Measurements from ENCODE around the gene IFIT5.

The IFIT5 gene

DNA sequence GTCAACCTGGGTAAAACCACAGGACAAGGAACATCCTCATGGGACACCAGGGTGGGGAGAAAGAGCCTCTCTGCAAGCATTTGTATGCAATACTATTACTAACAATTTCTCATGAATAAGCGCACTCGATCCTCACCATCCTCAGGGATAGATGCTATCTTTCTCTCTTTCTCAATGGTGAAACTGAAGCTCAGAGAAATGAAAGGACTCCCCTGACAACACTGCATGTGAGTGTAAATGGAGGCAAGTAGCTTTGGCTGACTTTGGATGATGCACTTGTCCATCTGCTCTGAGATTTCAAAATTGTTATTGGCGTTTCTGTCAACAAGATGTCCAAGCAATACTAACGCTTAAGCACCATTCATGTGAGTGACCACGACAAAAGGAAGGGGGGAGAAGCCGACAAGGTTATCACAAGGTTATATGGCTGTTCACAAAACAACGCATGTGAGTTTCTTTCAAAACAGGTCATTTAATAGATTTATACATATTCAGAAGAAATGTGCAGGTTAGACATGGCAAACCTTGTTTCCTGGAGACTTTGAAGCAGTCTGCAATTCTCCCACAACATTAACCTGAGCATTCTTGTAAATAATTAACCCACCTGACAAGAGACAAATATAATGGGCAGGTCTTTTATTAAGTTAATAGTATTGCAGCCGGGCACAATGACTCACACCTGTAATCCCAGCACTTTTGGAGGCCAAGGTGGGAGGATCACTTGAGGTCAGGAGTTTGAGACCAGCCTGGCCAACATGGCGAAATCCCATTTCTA, 54.0 kb downstream of the IFIT5 start:
- DNase-seq: no peak
- in situ Hi-C loops (cut with MboI; ENCODE audit: low pct_unique_long_range_greater_than_20kb, low sequenced_read_pairs): no loop called here

DNA sequence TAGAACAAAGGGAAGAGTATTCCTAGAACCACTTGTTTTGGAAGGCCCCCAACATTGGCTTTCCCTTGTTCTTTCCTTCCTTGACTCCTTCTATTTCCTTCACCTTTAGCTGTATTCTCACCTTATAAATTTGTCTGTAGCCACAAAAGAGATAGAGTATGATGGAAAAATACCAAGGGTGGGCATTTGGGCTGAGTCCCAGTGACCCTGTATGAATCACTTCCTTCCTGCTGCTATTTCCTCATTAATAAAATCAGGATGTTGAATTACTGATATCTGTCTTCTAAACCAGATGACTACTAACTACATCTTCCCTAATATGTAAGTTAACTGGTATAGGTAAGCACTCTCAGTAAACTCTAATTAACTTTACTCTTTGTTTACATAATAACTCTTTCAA, 55.1 kb downstream of the IFIT5 start:
- no peak for DNase-seq
- in situ Hi-C loops (cut with MboI; ENCODE audit: low pct_unique_long_range_greater_than_20kb, low sequenced_read_pairs): no loop called here

Measured in KBM-7 (cell line).